MG63 (cell line): ENCODE data around the gene FEN1. TPM values are rescaled to one million over a fixed set of nuclear protein-coding genes. Genes with fewer than 3 reads are reported as not detected.

Source experiments
- DNase-seq: peaks from one replicate; pipeline ENCODE4 v3.0.0-alpha.2; 2020
- H3K27me3 ChIP-seq: fragments of 250-450 bp; sonication (Bioruptor Pico); 2 replicates; pipeline ENCODE4 v1.5.1; 2020; ENCODE audit warnings: mild to moderate bottlenecking, moderate library complexity
- H3K36me3 ChIP-seq: fragments of 250-450 bp; sonication (Bioruptor Pico); 2 replicates; pipeline ENCODE4 v1.5.1; 2020; ENCODE audit warnings: mild to moderate bottlenecking, moderate library complexity
- H3K4me3 ChIP-seq: fragments of 250-450 bp; sonication (Bioruptor Pico); 2 replicates; pipeline ENCODE4 v1.5.1; 2020; ENCODE audit warnings: mild to moderate bottlenecking, moderate library complexity
- H3K9me3 ChIP-seq: fragments of 250-450 bp; sonication (Bioruptor Pico); 2 replicates; pipeline ENCODE4 v1.5.1; 2020; ENCODE audit warnings: mild to moderate bottlenecking, moderate library complexity
- total RNA-seq: library from RNA; depleted of rRNA; stranded (reverse); fragments of >200 nt; shearing (Covaris generic); gene quantifications from 2 replicates; pipeline ENCODE4 v1.2.3, GENCODE V29; 2014; ENCODE audit warnings: low replicate concordance

Gene FEN1
- total RNA-seq, 1 experiment from 2014 or later, result 85.7 TPM

DNA sequence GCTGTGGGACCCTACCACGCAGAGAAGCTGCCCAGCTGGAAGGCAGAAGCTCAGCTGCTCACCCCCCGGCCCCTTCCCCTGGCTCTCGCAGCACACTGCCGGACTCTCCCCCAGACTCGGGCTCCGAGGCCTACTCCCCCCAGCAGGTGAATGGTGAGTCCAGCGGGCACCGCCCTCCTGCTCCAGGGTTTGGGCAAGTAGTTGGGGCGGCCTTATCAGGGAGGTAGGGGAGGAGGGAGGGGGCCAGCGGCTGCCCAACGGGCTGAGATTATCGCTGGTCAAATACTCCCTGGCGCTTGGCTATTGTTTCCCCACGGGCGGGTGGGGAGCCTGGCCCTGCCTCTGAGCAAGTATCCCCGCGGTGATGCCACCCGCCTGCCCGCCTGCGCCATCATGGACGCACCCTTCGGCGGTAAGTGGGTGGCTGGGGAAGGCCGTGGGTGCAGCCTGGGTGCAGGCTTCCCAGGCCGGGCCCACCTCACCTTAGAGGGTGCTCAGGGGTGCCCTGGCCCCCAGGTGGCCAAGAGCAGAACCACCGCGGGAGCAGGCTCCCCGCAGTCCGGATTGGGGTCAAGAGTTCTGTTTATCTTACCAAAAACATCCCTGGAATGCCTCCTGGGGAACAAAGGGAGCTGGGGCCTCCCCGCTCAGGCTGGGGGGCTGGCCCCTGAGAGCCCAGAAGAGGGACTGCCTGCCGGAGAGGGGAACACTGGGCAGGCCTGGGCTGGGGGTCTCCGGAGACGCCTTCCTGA is 23.4 kb upstream of the FEN1 start:
- DNase-seq, result no peak

DNA sequence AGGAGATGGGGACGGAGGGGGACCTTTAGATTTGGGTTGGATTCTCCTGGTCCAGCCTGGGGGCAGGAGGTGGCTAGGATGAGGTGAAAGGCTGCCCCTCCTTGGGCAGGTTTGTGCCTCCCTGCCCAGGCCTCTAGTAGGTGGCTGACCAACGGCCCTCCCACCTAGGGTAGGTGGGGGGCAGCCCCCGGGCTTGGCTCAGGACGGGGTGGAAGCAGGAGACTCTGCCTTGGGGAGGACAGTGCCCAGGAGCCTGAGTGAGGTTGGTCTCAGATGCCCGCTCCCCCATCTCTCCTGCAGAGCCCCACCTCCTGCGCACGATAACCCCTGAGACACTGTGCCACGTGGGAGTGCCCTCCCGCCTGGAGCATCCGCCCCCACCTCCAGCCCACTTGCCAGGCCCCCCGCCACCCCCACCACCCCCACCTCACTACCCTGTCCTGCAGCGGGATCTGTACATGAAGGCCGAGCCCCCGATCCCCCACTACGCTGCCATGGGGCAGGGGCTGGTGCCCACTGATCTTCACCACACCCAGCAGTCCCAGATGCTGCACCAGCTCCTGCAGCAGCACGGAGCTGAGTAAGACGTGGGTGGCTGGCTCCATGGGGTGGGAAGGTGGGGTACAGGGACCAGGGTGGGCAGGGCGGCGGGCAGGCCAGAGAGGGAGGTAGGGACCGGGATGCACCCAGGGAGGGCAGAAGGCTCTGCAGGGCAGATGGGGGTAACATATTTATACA is 22.6 kb upstream of the FEN1 start:
- Histone ChIP-seq H3K36me3 (no peaks in the 10 kb centered on the region), H3K27me3 (no peaks in the 10 kb centered on the region), H3K4me3 (no peak overlapping the region), H3K9me3 (no peaks in the 10 kb centered on the region)
- DNase-seq, result no peak

More for the DNA sequence above, 23.4 kb upstream of the FEN1 start:
- H3K4me3 ChIP-seq, result no peak overlapping the region
- H3K9me3 ChIP-seq, result no peaks in the 10 kb centered on the region
- no peaks in the 10 kb centered on the region for H3K36me3 ChIP-seq
- no peaks in the 10 kb centered on the region for H3K27me3 ChIP-seq

DNA sequence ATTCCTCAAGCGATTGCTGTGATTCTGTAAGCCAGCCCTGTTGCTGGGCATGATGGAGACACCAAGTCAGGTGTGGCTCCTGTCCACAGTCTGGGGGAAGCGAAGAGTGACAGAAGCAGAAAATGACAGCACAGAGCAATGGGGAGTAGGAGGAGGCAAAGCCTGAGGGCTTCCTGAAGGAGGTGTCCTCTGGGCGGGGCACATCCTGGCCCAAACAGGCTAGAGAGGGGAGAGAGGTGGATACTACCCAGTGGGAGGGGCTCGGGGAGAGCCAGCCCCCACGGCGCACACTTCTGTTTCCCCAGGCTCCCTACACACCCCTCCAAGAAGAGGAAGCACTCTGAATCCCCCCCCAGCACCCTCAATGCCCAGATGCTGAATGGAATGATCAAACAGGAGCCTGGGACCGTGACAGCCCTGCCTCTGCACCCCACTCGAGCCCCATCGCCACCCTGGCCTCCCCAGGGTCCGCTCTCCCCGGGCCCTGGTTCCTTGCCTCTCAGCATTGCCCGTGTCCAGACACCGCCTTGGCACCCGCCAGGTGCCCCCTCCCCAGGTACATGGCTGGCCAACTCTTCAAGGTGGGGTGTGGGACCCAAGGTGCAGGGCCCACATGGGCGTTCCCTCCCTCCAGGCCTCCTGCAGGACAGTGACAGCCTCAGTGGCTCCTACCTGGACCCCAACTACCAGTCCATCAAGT is 21.4 kb upstream of the FEN1 start:
- no peak overlapping the region for H3K4me3 ChIP-seq
- DNase-seq, result no peak
- no peaks in the 10 kb centered on the region for H3K36me3 ChIP-seq
- H3K27me3 ChIP-seq, result no peaks in the 10 kb centered on the region
- no peaks in the 10 kb centered on the region for H3K9me3 ChIP-seq

DNA sequence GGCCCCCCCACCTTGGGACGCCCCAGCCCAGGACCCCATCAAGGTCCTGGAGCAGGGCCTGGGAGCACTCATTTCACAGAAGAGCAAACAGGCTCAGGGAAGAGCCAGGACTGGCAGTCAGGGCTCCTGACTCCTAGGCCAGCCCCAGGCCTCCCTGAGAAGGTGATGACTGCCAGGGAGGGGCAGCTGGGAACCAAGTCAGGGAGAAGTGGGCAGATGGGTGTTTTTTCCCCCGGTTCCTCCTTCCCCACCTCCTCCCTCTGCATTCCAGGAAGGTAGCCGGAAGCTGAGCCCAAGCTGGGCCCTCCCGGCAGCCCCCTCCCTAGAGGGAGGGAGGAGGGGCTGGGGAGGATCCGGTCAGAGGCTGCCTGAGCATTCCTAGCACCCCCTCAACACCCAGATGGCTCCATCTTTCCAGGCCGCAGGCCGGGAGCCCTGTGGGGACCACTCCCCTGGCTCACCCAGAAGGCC is 20.7 kb upstream of the FEN1 start:
- Histone ChIP-seq H3K4me3 (no peak overlapping the region), H3K9me3 (no peaks in the 10 kb centered on the region), H3K36me3 (no peaks in the 10 kb centered on the region), H3K27me3 (no peaks in the 10 kb centered on the region)
- DNase-seq, result no peak

DNA sequence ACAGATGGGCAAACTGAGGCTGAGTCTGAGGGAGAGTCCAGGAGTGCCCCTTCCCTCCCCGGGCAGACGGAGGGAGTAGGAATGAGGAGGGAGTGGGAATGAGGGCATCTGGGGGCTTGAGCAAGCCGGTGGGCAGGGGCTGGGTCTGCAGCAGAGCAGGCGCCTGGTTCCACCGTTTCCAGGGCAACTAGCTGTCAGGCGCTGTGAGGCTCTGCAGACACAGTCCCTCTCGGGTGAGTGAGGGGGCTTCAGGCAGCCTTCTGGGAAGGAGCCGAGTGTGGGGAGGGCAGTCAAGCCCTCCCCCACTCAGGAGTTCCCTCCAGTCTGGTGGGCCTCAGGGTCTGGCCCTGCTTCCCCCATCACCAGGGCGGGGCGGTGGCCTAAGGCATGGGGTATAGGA is 19.4 kb upstream of the FEN1 start:
- DNase-seq, result no peak
- H3K4me3 ChIP-seq, result no peak overlapping the region

DNA sequence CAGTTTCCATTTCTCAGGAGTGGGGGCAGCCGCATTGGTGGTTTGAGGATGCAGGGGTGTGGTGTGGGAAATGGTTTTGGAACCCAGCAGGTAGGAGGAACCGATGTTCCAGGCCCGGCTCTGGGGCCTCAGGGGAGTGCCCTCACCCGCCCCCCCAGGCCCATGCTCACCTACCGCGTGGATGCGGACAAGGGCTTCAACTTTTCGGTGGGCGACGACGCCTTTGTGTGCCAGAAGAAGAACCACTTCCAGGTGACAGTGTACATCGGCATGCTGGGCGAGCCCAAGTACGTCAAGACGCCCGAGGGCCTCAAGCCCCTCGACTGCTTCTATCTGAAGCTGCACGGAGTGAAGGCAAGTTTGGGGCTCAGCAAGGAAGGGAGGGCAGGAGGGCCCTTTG is 18.9 kb upstream of the FEN1 start:
- no peak for DNase-seq
- no peaks in the 10 kb centered on the region for H3K36me3 ChIP-seq
- no peak overlapping the region for H3K4me3 ChIP-seq
- no peaks in the 10 kb centered on the region for H3K27me3 ChIP-seq
- H3K9me3 ChIP-seq, result no peaks in the 10 kb centered on the region

More for the DNA sequence above, 19.4 kb upstream of the FEN1 start:
- H3K9me3 ChIP-seq, result no peaks in the 10 kb centered on the region
- H3K36me3 ChIP-seq, result no peaks in the 10 kb centered on the region
- no peaks in the 10 kb centered on the region for H3K27me3 ChIP-seq

DNA sequence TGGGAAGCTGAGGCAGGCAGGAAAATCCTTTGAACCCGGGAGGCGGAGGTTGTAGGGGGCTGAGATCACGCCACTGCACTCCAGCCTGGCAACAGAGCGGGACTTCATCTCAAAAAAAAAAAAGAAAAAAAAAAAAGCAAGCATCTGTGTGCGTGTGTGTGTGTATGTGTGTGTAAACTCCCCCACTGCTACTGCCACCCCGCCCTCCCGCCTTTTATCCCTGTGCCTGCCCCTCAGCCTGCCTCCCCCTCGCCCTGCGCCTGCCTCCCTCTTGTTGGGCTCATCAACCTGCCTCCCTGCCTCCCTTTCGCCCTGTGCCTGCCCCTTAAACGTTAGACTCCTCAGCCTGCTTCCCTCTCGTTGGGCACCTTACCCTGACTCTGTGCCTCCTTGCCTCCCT is 18.3 kb upstream of the FEN1 start:
- no peaks in the 10 kb centered on the region for H3K36me3 ChIP-seq
- no peak for DNase-seq
- H3K27me3 ChIP-seq, result no peaks in the 10 kb centered on the region
- H3K4me3 ChIP-seq, result no peak overlapping the region
- H3K9me3 ChIP-seq, result no peaks in the 10 kb centered on the region

DNA sequence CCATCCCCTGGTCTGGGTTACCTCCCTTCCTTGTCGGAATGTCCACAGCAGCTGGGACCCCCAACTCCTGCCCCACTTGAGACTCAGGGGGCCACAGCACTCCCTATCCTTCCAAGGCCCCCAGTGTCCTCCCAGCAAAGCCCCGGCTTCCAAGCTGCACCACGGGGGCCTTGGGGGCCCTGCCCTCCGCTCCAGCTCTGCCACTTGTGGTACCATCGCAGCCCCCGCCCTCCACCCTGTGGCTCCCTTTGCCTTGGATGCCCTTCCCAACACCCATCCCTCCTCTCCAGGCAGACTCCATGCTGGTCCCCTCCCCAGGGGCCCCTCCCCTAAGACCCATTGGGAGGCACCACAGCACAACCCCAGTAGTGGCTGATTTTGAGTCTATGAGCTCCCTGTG is 17.6 kb upstream of the FEN1 start:
- Histone ChIP-seq H3K9me3 (no peaks in the 10 kb centered on the region), H3K4me3 (no peak overlapping the region), H3K36me3 (no peaks in the 10 kb centered on the region), H3K27me3 (no peaks in the 10 kb centered on the region)
- no peak for DNase-seq

DNA sequence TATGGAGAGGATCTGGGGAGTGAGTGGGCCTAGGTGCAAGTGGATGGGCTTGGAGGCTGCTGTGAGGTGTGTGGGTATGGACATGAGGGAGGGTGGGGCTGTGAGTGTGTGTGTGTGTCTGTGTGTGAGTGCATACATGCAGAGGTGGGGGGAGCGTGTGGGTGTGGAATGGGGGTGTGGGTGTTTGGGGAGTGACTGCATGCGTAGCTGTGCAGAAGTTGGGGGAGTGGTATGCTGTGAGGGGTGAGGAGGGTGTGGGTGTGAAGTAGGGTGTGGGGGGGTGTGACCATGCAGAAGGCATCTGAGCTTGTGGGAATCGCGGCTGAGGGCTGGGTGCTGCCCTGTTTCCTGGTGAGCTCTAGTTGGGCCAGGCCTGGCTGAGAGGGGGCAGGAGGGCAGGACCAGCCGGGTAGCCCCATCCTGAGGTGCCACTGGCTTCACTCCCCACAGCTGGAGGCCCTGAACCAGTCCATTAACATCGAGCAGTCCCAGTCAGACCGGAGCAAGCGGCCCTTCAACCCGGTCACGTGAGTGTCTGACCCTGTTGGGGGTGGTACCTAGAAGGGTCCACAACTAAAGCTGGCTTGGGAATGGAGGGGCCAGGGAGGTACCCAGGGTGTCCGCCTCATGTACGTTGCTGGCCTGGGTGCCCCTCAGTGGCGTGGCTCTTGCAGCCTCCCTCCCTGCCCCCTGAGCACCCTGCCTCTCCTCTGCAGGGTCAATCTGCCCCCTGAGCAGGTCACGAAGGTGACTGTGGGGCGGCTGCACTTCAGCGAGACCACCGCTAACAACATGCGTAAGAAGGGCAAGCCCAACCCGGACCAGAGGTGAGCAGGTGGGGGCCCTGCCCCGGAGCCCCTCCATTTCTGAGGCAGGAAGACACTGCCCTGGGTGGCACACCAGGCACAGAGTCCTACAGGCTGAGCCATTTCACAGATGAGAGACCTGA is 16.8 kb upstream of the FEN1 start:
- Histone ChIP-seq H3K4me3 (no peak overlapping the region), H3K9me3 (no peaks in the 10 kb centered on the region), H3K27me3 (no peaks in the 10 kb centered on the region), H3K36me3 (no peaks in the 10 kb centered on the region)
- no peak for DNase-seq

DNA sequence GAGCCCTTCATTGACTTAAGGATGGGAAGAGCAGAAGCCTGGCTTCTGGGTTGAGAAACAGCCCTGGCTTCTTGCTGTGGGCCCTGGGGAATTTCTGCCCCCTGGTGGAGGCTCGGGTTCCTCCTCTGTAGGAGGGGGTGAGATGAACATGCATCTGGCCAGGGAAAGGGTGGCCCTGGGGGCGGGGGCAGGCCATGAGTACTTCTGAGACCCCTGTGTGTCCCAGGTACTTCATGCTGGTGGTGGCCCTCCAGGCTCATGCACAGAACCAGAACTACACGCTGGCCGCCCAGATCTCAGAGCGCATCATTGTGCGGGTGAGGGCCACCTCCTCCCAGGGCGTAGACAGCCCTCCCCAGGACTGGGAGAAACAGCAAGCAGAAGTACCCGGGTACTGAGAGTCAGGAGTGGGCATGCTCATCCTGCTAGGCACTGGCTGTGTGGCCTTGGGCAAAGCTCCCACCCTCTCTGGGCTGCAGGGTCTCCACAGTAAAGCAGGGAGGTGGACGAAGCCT is 16.1 kb upstream of the FEN1 start:
- no peaks in the 10 kb centered on the region for H3K27me3 ChIP-seq
- no peaks in the 10 kb centered on the region for H3K36me3 ChIP-seq
- peak; percentile 48 for DNase-seq
- no peak overlapping the region for H3K4me3 ChIP-seq
- H3K9me3 ChIP-seq, result no peaks in the 10 kb centered on the region

DNA sequence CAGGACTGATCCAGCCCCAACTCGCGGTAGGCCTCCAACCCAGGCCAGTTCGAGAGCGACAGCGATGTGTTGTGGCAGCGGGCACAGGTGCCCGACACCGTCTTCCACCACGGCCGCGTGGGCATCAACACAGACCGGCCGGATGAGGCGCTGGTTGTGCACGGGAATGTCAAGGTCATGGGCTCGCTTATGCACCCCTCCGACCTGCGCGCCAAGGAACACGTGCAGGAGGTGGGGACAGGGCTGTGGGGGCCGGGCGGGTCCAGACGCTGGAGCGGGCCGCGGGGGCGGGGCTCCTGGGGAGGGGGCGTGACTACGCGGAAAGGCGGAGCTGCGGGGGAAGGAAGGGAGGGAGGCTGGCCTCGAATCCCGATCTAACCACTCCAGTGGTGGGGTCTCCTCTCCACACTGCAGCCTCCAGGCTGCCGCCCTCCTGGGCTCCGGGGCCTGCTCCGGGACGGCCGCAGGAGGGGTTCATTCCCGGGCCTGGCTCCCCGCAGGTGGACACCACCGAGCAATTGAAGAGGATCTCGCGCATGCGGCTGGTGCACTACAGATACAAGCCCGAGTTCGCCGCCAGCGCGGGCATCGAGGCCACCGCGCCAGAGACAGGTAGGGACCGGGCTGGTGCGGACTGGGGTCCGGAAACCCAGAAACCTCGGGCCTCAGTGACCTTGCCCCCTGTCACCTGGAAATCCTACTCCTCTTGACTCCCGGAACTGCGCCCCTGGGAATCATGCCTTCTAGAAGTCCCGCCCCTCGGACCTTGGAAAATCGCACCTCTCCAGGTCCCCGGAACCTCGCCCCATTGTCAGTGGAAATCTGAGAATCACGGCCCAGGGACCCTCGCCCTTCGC is 15.2 kb upstream of the FEN1 start:
- Histone ChIP-seq H3K4me3 (no peak overlapping the region), H3K27me3 (no peaks in the 10 kb centered on the region), H3K36me3 (no peaks in the 10 kb centered on the region), H3K9me3 (no peaks in the 10 kb centered on the region)
- DNase-seq, result no peak

DNA sequence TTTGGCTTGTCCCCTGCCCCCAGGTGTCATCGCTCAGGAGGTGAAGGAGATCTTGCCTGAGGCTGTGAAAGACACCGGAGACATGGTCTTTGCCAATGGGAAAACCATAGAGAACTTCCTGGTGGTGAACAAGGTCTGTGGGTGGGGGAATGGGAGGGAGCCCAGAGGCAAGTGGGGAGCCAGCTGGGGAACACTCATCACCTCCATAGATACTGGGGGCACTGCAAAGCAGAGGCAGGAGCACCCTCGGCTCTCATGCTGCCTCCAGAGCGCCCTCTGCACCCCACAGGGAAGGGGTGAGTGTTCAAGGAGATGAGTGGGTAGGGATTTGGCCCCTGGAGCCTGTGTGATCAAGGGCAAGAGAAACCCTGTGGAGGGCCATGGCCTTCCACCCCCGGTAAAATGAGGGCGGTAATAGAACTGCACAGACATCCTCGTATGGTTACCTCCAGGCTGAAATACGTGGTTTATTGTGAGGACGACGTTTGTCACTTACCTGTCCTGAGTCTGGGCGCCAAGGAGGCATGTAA is 14.3 kb upstream of the FEN1 start:
- Histone ChIP-seq H3K36me3 (no peaks in the 10 kb centered on the region), H3K27me3 (no peaks in the 10 kb centered on the region), H3K9me3 (no peaks in the 10 kb centered on the region), H3K4me3 (no peak overlapping the region)
- no peak for DNase-seq

DNA sequence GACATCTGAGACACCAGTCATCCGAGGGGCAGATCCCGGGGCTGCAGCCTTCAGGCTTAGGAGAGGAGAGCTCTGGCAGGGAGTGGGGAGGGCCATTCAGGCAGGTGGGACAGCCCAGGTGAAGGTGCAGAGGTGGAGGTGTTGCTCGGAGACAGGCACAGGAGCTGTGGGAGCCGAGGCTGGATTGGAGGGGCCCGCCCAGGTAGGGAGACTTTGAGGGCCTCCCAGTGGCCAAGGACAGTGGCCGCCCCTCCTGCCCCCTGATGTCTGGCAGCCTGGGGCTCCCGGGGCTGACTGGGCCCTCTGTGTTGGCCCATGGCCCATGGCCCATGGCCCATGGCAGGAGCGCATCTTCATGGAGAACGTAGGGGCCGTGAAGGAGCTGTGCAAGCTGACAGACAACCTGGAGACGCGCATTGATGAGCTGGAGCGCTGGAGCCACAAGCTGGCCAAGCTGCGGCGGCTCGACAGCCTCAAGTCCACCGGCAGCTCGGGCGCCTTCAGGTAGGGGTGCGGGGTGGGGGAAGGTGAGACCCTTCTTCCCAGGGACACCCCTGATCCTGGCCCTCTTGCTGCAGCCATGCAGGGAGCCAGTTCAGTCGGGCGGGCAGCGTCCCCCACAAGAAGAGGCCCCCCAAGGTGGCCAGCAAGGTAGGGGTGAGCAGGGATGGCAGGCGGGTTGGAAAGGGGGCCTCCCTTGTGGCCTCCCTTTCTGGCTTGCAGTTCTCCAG is 13.6 kb upstream of the FEN1 start:
- Histone ChIP-seq H3K27me3 (no peaks in the 10 kb centered on the region), H3K9me3 (no peaks in the 10 kb centered on the region), H3K36me3 (no peaks in the 10 kb centered on the region), H3K4me3 (no peak overlapping the region)
- no peak for DNase-seq

DNA sequence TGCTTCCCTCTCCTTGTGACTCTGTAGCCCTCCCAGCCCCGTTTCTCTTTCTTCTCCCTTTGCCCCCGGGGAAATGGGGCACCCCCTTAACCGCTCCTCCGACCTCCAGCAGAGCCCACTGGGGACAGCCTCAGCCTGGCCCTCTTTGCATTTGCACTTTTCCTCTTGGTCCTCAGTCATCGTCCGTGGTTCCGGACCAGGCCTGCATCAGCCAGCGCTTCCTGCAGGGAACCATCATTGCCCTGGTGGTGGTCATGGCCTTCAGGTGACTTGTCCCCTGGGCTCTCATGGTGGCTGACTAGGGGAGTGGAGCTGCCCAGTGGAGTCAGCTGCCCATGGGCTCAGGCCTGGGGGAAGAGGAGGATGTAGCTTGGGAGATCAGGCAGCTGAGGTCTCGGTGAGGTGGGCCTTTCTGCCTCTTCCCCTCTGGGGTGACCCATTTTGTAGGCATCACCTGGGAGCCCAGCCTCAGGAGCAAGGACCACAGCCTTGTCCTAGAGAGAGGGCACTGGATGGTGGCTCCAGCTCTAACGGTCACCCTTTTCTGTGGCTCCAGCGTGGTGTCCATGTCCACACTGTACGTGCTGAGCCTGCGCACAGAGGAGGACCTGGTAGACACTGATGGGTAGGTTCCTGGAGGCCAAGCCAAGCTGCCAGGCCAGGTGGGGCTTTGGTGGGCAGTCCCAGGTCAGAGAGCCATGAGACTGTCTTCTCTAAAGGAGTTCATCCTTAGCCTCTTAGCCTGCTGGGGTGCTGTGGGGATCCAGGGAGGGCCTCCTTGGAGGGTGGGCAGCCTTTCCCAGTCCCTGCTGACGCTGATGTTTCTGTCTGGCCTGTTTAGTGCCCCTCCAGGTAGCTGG is 12.8 kb upstream of the FEN1 start:
- H3K4me3 ChIP-seq, result no peak overlapping the region
- no peaks in the 10 kb centered on the region for H3K9me3 ChIP-seq
- DNase-seq, result no peak
- H3K27me3 ChIP-seq, result no peaks in the 10 kb centered on the region
- H3K36me3 ChIP-seq, result no peaks in the 10 kb centered on the region
